SK-N-SH (cell line): ENCODE data around the gene PPP3CA. TPM values are rescaled to one million over a fixed set of nuclear protein-coding genes. Genes with fewer than 3 reads are reported as not detected.

Experiments
- CTCF ChIA-PET: fragments of 300-600, 350-600 bp; formaldehyde crosslinking; extraction: SDS; loops from one replicate; lab custom pipeline; 2021; lab: Yijun Ruan, JAX
- POLR2A ChIA-PET: fragments of 350-600 bp; sonication (Branson Sonifier 250); formaldehyde crosslinking; extraction: SDS; loops from one replicate; lab custom pipeline; 2020; ENCODE audit warnings: antibody characterized with exemption, inconsistent platforms; lab: Yijun Ruan, JAX
- DNase-seq: peaks from one replicate; pipeline ENCODE4 v3.0.0; 2012
- H2AFZ ChIP-seq: fragments of 200-600 bp; sonication (generic); 2 replicates; pipeline ENCODE4 v1.8.1; 2016; ENCODE audit warnings: antibody characterized with exemption, mild to moderate bottlenecking, low read depth
- H3F3A ChIP-seq: fragments of 200-600 bp; sonication (generic); replicated peaks from 2 replicates; pipeline ENCODE3; 2016; ENCODE audit warnings: antibody characterized with exemption, mild to moderate bottlenecking; ENCODE audit not compliant: insufficient read depth
- H3K27ac ChIP-seq, 2 experiments: fragments of 200-500 bp in 1 of 2; fragments of 200-600 bp in 1 of 2; sonication (Bioruptor generic) in 1 of 2; sonication (generic), shearing (Covaris generic) in 1 of 2; 2 replicates each; pipeline versions ENCODE4 v1.5.1 to v1.6.1; 2014 to 2016; ENCODE audit warnings: low read depth in 2 of 2, inconsistent platforms in 1 of 2, low read length in 1 of 2, mild to moderate bottlenecking in 1 of 2, mixed read lengths in 1 of 2
- H3K27me3 ChIP-seq: fragments of 200-600 bp; sonication (generic), shearing (Covaris generic); 2 replicates; pipeline ENCODE4 v1.6.1; 2016; ENCODE audit warnings: mixed run types; ENCODE audit not compliant: insufficient read depth
- H3K36me3 ChIP-seq, 2 experiments: fragments of 200-500 bp in 1 of 2; fragments of 200-600 bp in 1 of 2; sonication (Bioruptor generic) in 1 of 2; sonication (generic) in 1 of 2; replicated peaks in 1 of 2; 2 replicates each; pipeline versions ENCODE3 to v1.5.1; 2014 to 2016; ENCODE audit warnings: low read length in 1 of 2, mild to moderate bottlenecking in 1 of 2; ENCODE audit not compliant: insufficient read depth in 2 of 2, control insufficient read depth in 1 of 2
- H3K4me1 ChIP-seq, 2 experiments: fragments of 200-500 bp in 1 of 2; fragments of 200-600 bp in 1 of 2; sonication (Bioruptor generic) in 1 of 2; sonication (generic), shearing (Covaris generic) in 1 of 2; 2 replicates each; pipeline versions ENCODE4 v1.5.1 to v1.6.1; 2014 to 2016; ENCODE audit warnings: low read depth in 1 of 2, low read length in 1 of 2, mixed run types in 1 of 2; ENCODE audit not compliant: insufficient read depth in 2 of 2, control insufficient read depth in 1 of 2
- H3K4me2 ChIP-seq: fragments of 200-600 bp; sonication (generic), shearing (Covaris generic); 2 replicates; pipeline ENCODE4 v1.6.1; 2017; ENCODE audit warnings: mixed run types
- H3K4me3 ChIP-seq, 2 experiments: fragments of 200-500 bp in 1 of 2; fragments of 200-600 bp in 1 of 2; sonication (Bioruptor generic) in 1 of 2; sonication (generic), shearing (Covaris generic) in 1 of 2; 2 replicates each; pipeline versions ENCODE4 v1.5.1 to v1.8.1; 2014 to 2016; ENCODE audit warnings: low read depth in 2 of 2, inconsistent platforms in 1 of 2, low read length in 1 of 2, mild to moderate bottlenecking in 1 of 2, mixed read lengths in 1 of 2, moderate library complexity in 1 of 2
- H3K79me2 ChIP-seq: fragments of 200-600 bp; sonication (generic); 2 replicates; pipeline ENCODE4 v1.8.1; 2017; ENCODE audit warnings: mild to moderate bottlenecking; ENCODE audit not compliant: insufficient read depth
- H3K9ac ChIP-seq: fragments of 200-600 bp; sonication (generic); 2 replicates; pipeline ENCODE4 v1.6.1; 2017; ENCODE audit warnings: mixed run types
- H3K9me2 ChIP-seq: fragments of 200-600 bp; sonication (generic); 2 replicates; pipeline ENCODE4 v1.6.1; 2017; ENCODE audit warnings: mixed run types
- H3K9me3 ChIP-seq: fragments of 200-600 bp; sonication (generic); 2 replicates; pipeline ENCODE4 v1.6.1; 2017; ENCODE audit warnings: mixed run types, mild to moderate bottlenecking, moderate library complexity
- H4K20me1 ChIP-seq: fragments of 200-600 bp; sonication (generic); 2 replicates; pipeline ENCODE4 v1.6.1; 2017; ENCODE audit warnings: mild to moderate bottlenecking, mixed run types; ENCODE audit not compliant: insufficient read depth
- CHD2 ChIP-seq: fragments of 150-350 bp; IDR thresholded peaks from 2 replicates; pipeline ENCODE4 v1.6.1; 2018; ENCODE audit warnings: low read length; ENCODE audit not compliant: partially characterized antibody
- ELF1 ChIP-seq: IDR thresholded peaks from 2 replicates; pipeline ENCODE4 v1.4.0; 2012
- EZH2phosphoT487 ChIP-seq: fragments of 200-600 bp; sonication (generic); IDR thresholded peaks from 2 replicates; pipeline ENCODE4 v1.6.1; 2017; ENCODE audit warnings: low read depth, mixed run types, mild to moderate bottlenecking, antibody characterized with exemption, moderate library complexity, borderline replicate concordance
- FOXM1 ChIP-seq: IDR thresholded peaks from 2 replicates; pipeline ENCODE4 v1.4.0; 2012; ENCODE audit warnings: low read depth, mild to moderate bottlenecking
- GABPA ChIP-seq: IDR thresholded peaks from 2 replicates; pipeline ENCODE4 v1.4.0; 2012; ENCODE audit warnings: low read depth, mild to moderate bottlenecking
- JUND ChIP-seq: IDR thresholded peaks from 2 replicates; pipeline ENCODE4 v1.4.0; 2012
- MEF2A ChIP-seq: IDR thresholded peaks from 2 replicates; pipeline ENCODE4 v1.4.0; 2012; ENCODE audit warnings: low read depth, borderline replicate concordance
- NRF1 ChIP-seq: IDR thresholded peaks from 2 replicates; pipeline ENCODE4 v1.6.1; 2012; ENCODE audit warnings: low read depth, mild to moderate bottlenecking, low read length
- SIN3A ChIP-seq: IDR thresholded peaks from 2 replicates; pipeline ENCODE4 v1.6.1; 2012; ENCODE audit warnings: low read depth, mild to moderate bottlenecking, low read length, moderate library complexity, borderline replicate concordance
- TAF1 ChIP-seq: IDR thresholded peaks from 2 replicates; pipeline ENCODE4 v1.6.1; 2012; ENCODE audit warnings: low read depth, mild to moderate bottlenecking, low read length, moderate library complexity, borderline replicate concordance
- TCF12 ChIP-seq: IDR thresholded peaks from 2 replicates; pipeline ENCODE4 v1.4.0; 2012
- TEAD4 ChIP-seq: IDR thresholded peaks from 2 replicates; pipeline ENCODE4 v1.4.0; 2012; ENCODE audit warnings: mild to moderate bottlenecking, borderline replicate concordance; ENCODE audit not compliant: insufficient read depth
- WGBS: methylation state at CpG from one replicate; pipeline ENCODE4 v1.1.6; 2017; ENCODE audit warnings: low lambda C conversion rate; 5-methylcytosine and 5-hydroxymethylcytosine counted together
- polyA plus RNA-seq, 3 experiments: library from polyadenylated mRNA; depleted of rRNA; stranded (reverse); fragments of >200 nt; gene quantifications; 2 replicates each; pipeline ENCODE4 v1.2.3, GENCODE V29; 2012
- TF ChIP-seq, protein P1 (sequence below): IDR thresholded peaks from 2 replicates; pipeline ENCODE4 v1.4.0; 2012; ENCODE audit warnings: low read depth, borderline replicate concordance
- TF ChIP-seq, protein P2 (sequence below): IDR thresholded peaks from 2 replicates; pipeline ENCODE4; 2012
- TF ChIP-seq, protein P3 (sequence below): fragments of 200-600 bp; sonication (generic); IDR thresholded peaks from 2 replicates; pipeline ENCODE4 v1.6.1; 2017; ENCODE audit warnings: antibody characterized with exemption, mild to moderate bottlenecking, moderate library complexity
- TF ChIP-seq, protein P4 (sequence below): IDR thresholded peaks from 2 replicates; pipeline ENCODE4 v1.4.0; 2012; ENCODE audit warnings: low read depth

PPP3CA gene
- polyA plus RNA-seq, 1 of the 3 experiments (the other 2 are of a cell fraction) = 10.7 TPM

DNA sequence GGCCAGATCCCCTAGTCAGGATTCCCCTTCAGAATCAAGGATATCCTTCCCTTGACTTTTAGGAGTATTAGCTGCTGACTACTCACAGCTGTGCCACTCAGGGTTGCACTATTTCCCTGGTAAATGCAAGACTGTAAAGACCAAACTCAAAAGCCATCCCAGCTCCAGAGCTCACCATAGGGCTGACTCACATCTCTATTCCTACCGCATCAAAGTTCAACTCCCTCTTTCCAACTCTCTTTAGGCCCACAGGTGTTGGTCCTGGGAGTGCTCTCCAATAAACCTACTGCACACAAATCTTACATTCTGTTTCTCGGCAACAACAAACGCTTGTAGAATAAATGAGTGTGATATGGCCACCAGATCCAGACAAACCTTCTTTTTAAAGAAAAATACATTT, 109.6 kb downstream of the PPP3CA start:
- Histone ChIP-seq H3K9me3 (no peaks in the 10 kb centered on the region; the same call in 1 of the 2 replicates), H3K4me1 (peaks cover 0 to 18% of the 10 kb centered on the region in 2 experiments; a peak in 2 of 4 replicates), H2AFZ (no peak overlapping the region), H3K36me3 (no peaks in the 10 kb centered on the region), H3K27ac (no peak overlapping the region), H4K20me1 (peaks cover 15% of the 10 kb centered on the region; the same call in 1 of the 2 replicates), H3K9me2 (no peaks in the 10 kb centered on the region), H3K27me3 (no peaks in the 10 kb centered on the region), H3K4me3 (no peak overlapping the region), H3K9ac (no peak overlapping the region), H3K4me2 (no peak overlapping the region), H3F3A (peaks cover under 1% of the 10 kb centered on the region), H3K79me2 (peaks cover 73% of the 10 kb centered on the region)
- 100% methylated on average over 3 of the region's 3 CpGs for WGBS
- no peak for DNase-seq
- ChIA-PET CTCF (no interaction called here), POLR2A (no interaction called here)
- TF ChIP-seq, protein P1, sequence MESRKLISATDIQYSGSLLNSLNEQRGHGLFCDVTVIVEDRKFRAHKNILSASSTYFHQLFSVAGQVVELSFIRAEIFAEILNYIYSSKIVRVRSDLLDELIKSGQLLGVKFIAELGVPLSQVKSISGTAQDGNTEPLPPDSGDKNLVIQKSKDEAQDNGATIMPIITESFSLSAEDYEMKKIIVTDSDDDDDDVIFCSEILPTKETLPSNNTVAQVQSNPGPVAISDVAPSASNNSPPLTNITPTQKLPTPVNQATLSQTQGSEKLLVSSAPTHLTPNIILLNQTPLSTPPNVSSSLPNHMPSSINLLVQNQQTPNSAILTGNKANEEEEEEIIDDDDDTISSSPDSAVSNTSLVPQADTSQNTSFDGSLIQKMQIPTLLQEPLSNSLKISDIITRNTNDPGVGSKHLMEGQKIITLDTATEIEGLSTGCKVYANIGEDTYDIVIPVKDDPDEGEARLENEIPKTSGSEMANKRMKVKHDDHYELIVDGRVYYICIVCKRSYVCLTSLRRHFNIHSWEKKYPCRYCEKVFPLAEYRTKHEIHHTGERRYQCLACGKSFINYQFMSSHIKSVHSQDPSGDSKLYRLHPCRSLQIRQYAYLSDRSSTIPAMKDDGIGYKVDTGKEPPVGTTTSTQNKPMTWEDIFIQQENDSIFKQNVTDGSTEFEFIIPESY = no peak
- TF ChIP-seq TCF12 (no peak), ELF1 (no peak), SIN3A (no peak), CHD2 (no peak), TAF1 (no peak), FOXM1 (no peak), TEAD4 (no peak), GABPA (no peak), NRF1 (no peak), MEF2A (no peak), EZH2phosphoT487 (no peak), JUND (no peak)
- TF ChIP-seq, protein P2, sequence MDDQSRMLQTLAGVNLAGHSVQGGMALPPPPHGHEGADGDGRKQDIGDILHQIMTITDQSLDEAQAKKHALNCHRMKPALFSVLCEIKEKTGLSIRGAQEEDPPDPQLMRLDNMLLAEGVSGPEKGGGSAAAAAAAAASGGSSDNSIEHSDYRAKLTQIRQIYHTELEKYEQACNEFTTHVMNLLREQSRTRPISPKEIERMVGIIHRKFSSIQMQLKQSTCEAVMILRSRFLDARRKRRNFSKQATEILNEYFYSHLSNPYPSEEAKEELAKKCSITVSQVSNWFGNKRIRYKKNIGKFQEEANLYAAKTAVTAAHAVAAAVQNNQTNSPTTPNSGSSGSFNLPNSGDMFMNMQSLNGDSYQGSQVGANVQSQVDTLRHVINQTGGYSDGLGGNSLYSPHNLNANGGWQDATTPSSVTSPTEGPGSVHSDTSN = no peak
- TF ChIP-seq, protein P3, sequence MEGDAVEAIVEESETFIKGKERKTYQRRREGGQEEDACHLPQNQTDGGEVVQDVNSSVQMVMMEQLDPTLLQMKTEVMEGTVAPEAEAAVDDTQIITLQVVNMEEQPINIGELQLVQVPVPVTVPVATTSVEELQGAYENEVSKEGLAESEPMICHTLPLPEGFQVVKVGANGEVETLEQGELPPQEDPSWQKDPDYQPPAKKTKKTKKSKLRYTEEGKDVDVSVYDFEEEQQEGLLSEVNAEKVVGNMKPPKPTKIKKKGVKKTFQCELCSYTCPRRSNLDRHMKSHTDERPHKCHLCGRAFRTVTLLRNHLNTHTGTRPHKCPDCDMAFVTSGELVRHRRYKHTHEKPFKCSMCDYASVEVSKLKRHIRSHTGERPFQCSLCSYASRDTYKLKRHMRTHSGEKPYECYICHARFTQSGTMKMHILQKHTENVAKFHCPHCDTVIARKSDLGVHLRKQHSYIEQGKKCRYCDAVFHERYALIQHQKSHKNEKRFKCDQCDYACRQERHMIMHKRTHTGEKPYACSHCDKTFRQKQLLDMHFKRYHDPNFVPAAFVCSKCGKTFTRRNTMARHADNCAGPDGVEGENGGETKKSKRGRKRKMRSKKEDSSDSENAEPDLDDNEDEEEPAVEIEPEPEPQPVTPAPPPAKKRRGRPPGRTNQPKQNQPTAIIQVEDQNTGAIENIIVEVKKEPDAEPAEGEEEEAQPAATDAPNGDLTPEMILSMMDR = no peak
- TF ChIP-seq, protein P4, sequence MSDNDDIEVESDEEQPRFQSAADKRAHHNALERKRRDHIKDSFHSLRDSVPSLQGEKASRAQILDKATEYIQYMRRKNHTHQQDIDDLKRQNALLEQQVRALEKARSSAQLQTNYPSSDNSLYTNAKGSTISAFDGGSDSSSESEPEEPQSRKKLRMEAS = no peak
